Cardiac atrium fibroblast (primary cell): ENCODE measurements around the gene MUC15. TPM values are rescaled to one million over a fixed set of nuclear protein-coding genes. Genes with fewer than 3 reads are reported as not detected.

Source experiments
- total RNA-seq: library from RNA; depleted of rRNA; stranded (reverse); fragments of >200 nt; gene quantifications from 2 replicates; pipeline ENCODE4 v1.2.3, GENCODE V29; 2015

Gene MUC15, protein sequence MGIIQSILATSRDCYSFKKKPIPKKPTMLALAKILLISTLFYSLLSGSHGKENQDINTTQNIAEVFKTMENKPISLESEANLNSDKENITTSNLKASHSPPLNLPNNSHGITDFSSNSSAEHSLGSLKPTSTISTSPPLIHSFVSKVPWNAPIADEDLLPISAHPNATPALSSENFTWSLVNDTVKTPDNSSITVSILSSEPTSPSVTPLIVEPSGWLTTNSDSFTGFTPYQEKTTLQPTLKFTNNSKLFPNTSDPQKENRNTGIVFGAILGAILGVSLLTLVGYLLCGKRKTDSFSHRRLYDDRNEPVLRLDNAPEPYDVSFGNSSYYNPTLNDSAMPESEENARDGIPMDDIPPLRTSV
- not detected in 2 replicates for total RNA-seq

GRCh38 chr11:26571861-26572654 is at the start of gene MUC15:
Gene MUC15, minus strand, starts transcription at chr11:26572263. Its CDS starts 5,169 bp downstream, at chr11:26567094.

Other genes with a start within 250 kb of the MUC15 start
- gene ANO3, start 240.1 kb downstream of the MUC15 start, total RNA-seq = 0.32 and 0.36 TPM in 2 replicates
- gene SLC5A12, start 149.8 kb upstream of the MUC15 start, total RNA-seq = not detected in 2 replicates